ENCODE results near the gene NME4.
"Not testable (repeated sequence)": the region's sequence is repeated elsewhere in the genome, so short reads cannot be mapped to it uniquely, and the experiment has no call there.

NME4 gene

GRCh38 chr16:399340-400019 lies 2.5 kb downstream of the NME4 start:
- DNase-seq, result no peak

GRCh38 chr16:400061-400591 lies 3.1 kb downstream of the NME4 start:
- no peak for DNase-seq

- DNase-seq, result peak; percentile 91
These were observed 4.7 kb downstream of the NME4 start, which contains the start of gene DECR2 for GRCh38 chr16:401468-402348. TSS of gene DECR2 (plus strand) at chr16:401885. CDS start at chr16:401964, 79 bp downstream.

GRCh38 chr16:404971-405486 lies 8.0 kb downstream of the NME4 start:
- DNase-seq, result no peak

GRCh38 chr16:405548-406506 lies 8.8 kb downstream of the NME4 start:
- DNase-seq, result no peak

GRCh38 chr16:407253-407652 lies 10.3 kb downstream of the NME4 start:
- DNase-seq, result no peak

- DNase-seq, result no peak
These were observed 13.6 kb downstream of the NME4 start for GRCh38 chr16:410516-411178.

- no peak for DNase-seq
These were observed 14.7 kb downstream of the NME4 start for GRCh38 chr16:411576-412265.

- no peak for DNase-seq
These were observed 17.6 kb downstream of the NME4 start for GRCh38 chr16:414395-415169.

GRCh38 chr16:415170-415498 lies 18.1 kb downstream of the NME4 start:
- not testable (repeated sequence) for DNase-seq

GRCh38 chr16:422179-422578 lies 25.2 kb downstream of the NME4 start:
- not testable (repeated sequence) for DNase-seq

- DNase-seq, result no peak
These were observed 27.1 kb downstream of the NME4 start for GRCh38 chr16:424033-424622.

GRCh38 chr16:424623-425081 lies 27.7 kb downstream of the NME4 start:
- DNase-seq, result no peak

- DNase-seq, result peak; percentile 83
These were observed 28.2 kb downstream of the NME4 start, which contains the start of gene RAB11FIP3 for GRCh38 chr16:425082-425718. TSS of gene RAB11FIP3 (plus strand) at chr16:425649. CDS start at chr16:426007, 358 bp downstream.

GRCh38 chr16:425740-426114 lies 28.7 kb downstream of the NME4 start:
- no peak for DNase-seq

- no peak for DNase-seq
These were observed 29.3 kb downstream of the NME4 start for GRCh38 chr16:426115-426905.

GRCh38 chr16:426906-427249 lies 29.9 kb downstream of the NME4 start:
- DNase-seq, result no peak

- no peak for DNase-seq
These were observed 30.3 kb downstream of the NME4 start for GRCh38 chr16:427250-427649.

- no peak for DNase-seq
These were observed 33.9 kb downstream of the NME4 start for GRCh38 chr16:430904-431303.
